GM18511 (cell line): Measurements from ENCODE around the gene CACNG1.

Source experiments
- ATAC-seq: cut with Tn5 transposase; IDR thresholded peaks from one replicate; pipeline ENCODE4 v1.9.1; 2021; ENCODE audit warnings: mild to moderate bottlenecking, moderate library complexity; ENCODE audit not compliant: unreplicated experiment

Gene CACNG1

GRCh38 chr17:67044016-67044772, at the start of gene CACNG1:
Gene CACNG1, plus strand, starts transcription at chr17:67044554. Its CDS starts 107 bp downstream, at chr17:67044661.
- no peak for ATAC-seq

- ATAC-seq = no peak
These were observed 49.3 kb upstream of the CACNG1 start for GRCh38 chr17:66994930-66995535.

- no peak for ATAC-seq
These were observed 48.4 kb upstream of the CACNG1 start for GRCh38 chr17:66995944-66996343.

GRCh38 chr17:66996926-66997325, 47.4 kb upstream of the CACNG1 start:
- ATAC-seq = no peak

- no peak for ATAC-seq
These were observed 41.1 kb upstream of the CACNG1 start for GRCh38 chr17:67003231-67003630.

GRCh38 chr17:67004181-67004580, 40.2 kb upstream of the CACNG1 start:
- ATAC-seq = no peak

- ATAC-seq = no peak
These were observed 37.1 kb upstream of the CACNG1 start for GRCh38 chr17:67007266-67007665.

GRCh38 chr17:67008101-67008500, 36.3 kb upstream of the CACNG1 start:
- ATAC-seq = no peak

- peak; percentile 88 for ATAC-seq
These were observed 32.7 kb upstream of the CACNG1 start for GRCh38 chr17:67011527-67012175.

GRCh38 chr17:67013891-67014290, 30.5 kb upstream of the CACNG1 start:
- ATAC-seq = no peak

GRCh38 chr17:67015001-67015400, 29.4 kb upstream of the CACNG1 start:
- no peak for ATAC-seq

GRCh38 chr17:67016039-67016762, 28.2 kb upstream of the CACNG1 start:
- no peak for ATAC-seq

- no peak for ATAC-seq
These were observed 26.4 kb upstream of the CACNG1 start for GRCh38 chr17:67017910-67018309.

GRCh38 chr17:67018471-67019434, 25.6 kb upstream of the CACNG1 start:
- no peak for ATAC-seq

- ATAC-seq = no peak
These were observed 24.5 kb upstream of the CACNG1 start for GRCh38 chr17:67019809-67020208.

GRCh38 chr17:67020293-67020766, 24.0 kb upstream of the CACNG1 start:
- ATAC-seq = no peak

GRCh38 chr17:67021196-67021595, 23.2 kb upstream of the CACNG1 start:
- ATAC-seq = no peak

- ATAC-seq = no peak
These were observed 22.5 kb upstream of the CACNG1 start for GRCh38 chr17:67021743-67022450.

GRCh38 chr17:67022451-67022810, 21.9 kb upstream of the CACNG1 start:
- no peak for ATAC-seq

- ATAC-seq = no peak
These were observed 19.6 kb upstream of the CACNG1 start for GRCh38 chr17:67024736-67025135.
